Measurements from ENCODE around the gene TMC1.

DNA sequence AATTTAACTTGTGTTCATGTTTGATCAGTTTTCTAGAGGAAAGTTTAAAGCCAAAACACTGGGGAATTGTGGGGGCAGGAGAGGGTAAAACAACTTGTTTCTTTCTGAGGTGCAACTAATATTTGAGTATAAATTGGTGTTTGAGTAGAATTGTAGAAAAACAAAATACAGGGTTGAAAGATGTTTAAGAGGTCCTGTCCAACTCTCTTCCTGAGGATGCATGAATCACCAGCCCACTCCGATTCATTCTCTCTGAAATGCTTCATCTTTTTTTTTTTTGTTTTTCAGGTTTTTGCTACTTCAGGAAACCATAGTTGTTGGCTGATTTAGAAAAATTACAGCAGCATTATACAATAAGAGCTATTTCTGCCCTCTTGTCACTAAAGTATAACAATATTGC is 42.4 kb upstream of the TMC1 start:
- TF ChIP-seq, protein P1, sequence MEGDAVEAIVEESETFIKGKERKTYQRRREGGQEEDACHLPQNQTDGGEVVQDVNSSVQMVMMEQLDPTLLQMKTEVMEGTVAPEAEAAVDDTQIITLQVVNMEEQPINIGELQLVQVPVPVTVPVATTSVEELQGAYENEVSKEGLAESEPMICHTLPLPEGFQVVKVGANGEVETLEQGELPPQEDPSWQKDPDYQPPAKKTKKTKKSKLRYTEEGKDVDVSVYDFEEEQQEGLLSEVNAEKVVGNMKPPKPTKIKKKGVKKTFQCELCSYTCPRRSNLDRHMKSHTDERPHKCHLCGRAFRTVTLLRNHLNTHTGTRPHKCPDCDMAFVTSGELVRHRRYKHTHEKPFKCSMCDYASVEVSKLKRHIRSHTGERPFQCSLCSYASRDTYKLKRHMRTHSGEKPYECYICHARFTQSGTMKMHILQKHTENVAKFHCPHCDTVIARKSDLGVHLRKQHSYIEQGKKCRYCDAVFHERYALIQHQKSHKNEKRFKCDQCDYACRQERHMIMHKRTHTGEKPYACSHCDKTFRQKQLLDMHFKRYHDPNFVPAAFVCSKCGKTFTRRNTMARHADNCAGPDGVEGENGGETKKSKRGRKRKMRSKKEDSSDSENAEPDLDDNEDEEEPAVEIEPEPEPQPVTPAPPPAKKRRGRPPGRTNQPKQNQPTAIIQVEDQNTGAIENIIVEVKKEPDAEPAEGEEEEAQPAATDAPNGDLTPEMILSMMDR (IDR thresholded peaks at IDR 0.05; ENCODE audit: low read depth, low read length), result no peak
- TF ChIP-seq POLR2A (IDR thresholded peaks at IDR 0.05; ENCODE audit: extremely low read depth, insufficient read length) (no peak), MYC (IDR thresholded peaks at IDR 0.05; ENCODE audit: low read depth, low read length) (no peak)
- TF ChIP-seq, protein P2, sequence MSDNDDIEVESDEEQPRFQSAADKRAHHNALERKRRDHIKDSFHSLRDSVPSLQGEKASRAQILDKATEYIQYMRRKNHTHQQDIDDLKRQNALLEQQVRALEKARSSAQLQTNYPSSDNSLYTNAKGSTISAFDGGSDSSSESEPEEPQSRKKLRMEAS (IDR thresholded peaks at IDR 0.05; ENCODE audit: low read depth, low read length), result no peak

Measured in NB4 (cell line).